Naive thymus-derived CD8-positive, alpha-beta T cell (primary cell): ENCODE measurements around the gene SPDYE6. TPM values are rescaled to one million over a fixed set of nuclear protein-coding genes. Genes with fewer than 3 reads are reported as not detected.

Experiments
- ATAC-seq, 2 donors: fragments of 150-1000 bp; cut with Tn5 transposase in 1 of 2; sonication (Bioruptor Pico), chemical (Tn5 transposase) in 1 of 2; 1 replicate in 1 of 2; 2 replicates in 1 of 2; pipeline ENCODE4 v1.10.0; 2021; ENCODE audit warnings: mild to moderate bottlenecking in 2 of 2, moderate library complexity in 2 of 2
- POLR2A ChIA-PET: fragments of 350-600 bp; sonication (Branson Sonifier 250); formaldehyde crosslinking; loops from one replicate; lab custom pipeline; 2021; ENCODE audit warnings: antibody characterized with exemption; lab: Charles Lee
- DNase-seq, 10 donors: peaks; one replicate each; pipeline versions ENCODE4 v3.0.0 to v3.0.0-alpha.2; 2020 to 2022
- H3K27ac Mint-ChIP-seq, 10 donors: one replicate each; pipeline ENCODE4 v1.8.0; 2020 to 2022; ENCODE audit warnings: mild to moderate bottlenecking in 10 of 10, mixed read lengths in 10 of 10, moderate library complexity in 4 of 10, inconsistent platforms in 1 of 10
- H3K27me3 Mint-ChIP-seq, 5 donors: one replicate each; pipeline ENCODE4 v1.8.0; 2021 to 2022; ENCODE audit warnings: mixed read lengths in 5 of 5
- H3K36me3 Mint-ChIP-seq, 3 donors: one replicate each; pipeline ENCODE4 v1.8.0; 2020 to 2022; ENCODE audit warnings: mixed read lengths in 3 of 3, mild to moderate bottlenecking in 2 of 3, inconsistent platforms in 1 of 3
- H3K4me1 Mint-ChIP-seq, 4 donors: one replicate each; pipeline ENCODE4 v1.8.0; 2021 to 2022; ENCODE audit warnings: mixed read lengths in 4 of 4
- H3K4me3 Mint-ChIP-seq, 10 donors: one replicate each; pipeline ENCODE4 v1.8.0; 2020 to 2022; ENCODE audit warnings: mild to moderate bottlenecking in 10 of 10, mixed read lengths in 10 of 10, moderate library complexity in 6 of 10, inconsistent platforms in 1 of 10
- H3K9me3 Mint-ChIP-seq, 9 donors: one replicate each; pipeline ENCODE4 v1.8.0; 2020 to 2022; ENCODE audit warnings: mixed read lengths in 9 of 9, mild to moderate bottlenecking in 3 of 9, inconsistent platforms in 1 of 9, moderate library complexity in 1 of 9
- polyA plus RNA-seq, 3 donors: library from polyadenylated mRNA; unstranded; fragments of 300-500 nt; fragmentation: Illumina TruSeq; gene quantifications; one replicate each; pipeline ENCODE4 v1.2.3, GENCODE V29; 2021
- total RNA-seq, 8 experiments: library from RNA in 2 of 8; stranded (reverse) in 2 of 8; gene quantifications; one replicate each; pipeline ENCODE4 v1.2.3 and lab custom pipeline; 2021 to 2026

The SPDYE6 gene
- total and polyA plus RNA-seq, 5 experiments from 2014 or later, result 0.25 to 0.52 TPM; not detected in 3

GRCh38 chr7:102321351-102322201 is 34.7 kb downstream of the SPDYE6 start:
- ATAC-seq (peak; percentile 50 to 53), DNase-seq (no peak)
- Mint-ChIP-seq H3K4me3 (no peak overlapping the region), H3K4me1 (no peaks in the 10 kb centered on the region), H3K36me3 (no peaks in the 10 kb centered on the region), H3K27me3 (peaks cover 0 to 25% (median 6%) of the 10 kb centered on the region in 5 donors), H3K9me3 (no peaks in the 10 kb centered on the region), H3K27ac (peak overlapping the region in 1 of 10 donors; percentile 54)
- POLR2A ChIA-PET, result no interaction called here

GRCh38 chr7:102320601-102321350 is 35.5 kb downstream of the SPDYE6 start:
- DNase-seq (no peak), ATAC-seq (no peak)
- no peak overlapping the region for H3K27ac Mint-ChIP-seq
- H3K36me3 Mint-ChIP-seq, result no peaks in the 10 kb centered on the region
- POLR2A ChIA-PET, result no interaction called here
- H3K9me3 Mint-ChIP-seq, result no peaks in the 10 kb centered on the region
- H3K4me1 Mint-ChIP-seq, result no peaks in the 10 kb centered on the region
- peaks cover 0 to 25% (median 6%) of the 10 kb centered on the region in 5 donors for H3K27me3 Mint-ChIP-seq
- H3K4me3 Mint-ChIP-seq, result no peak overlapping the region

- peaks cover 0 to 25% (median 6%) of the 10 kb centered on the region in 5 donors for H3K27me3 Mint-ChIP-seq
- H3K4me1 Mint-ChIP-seq, result no peaks in the 10 kb centered on the region
- DNase-seq (no peak), ATAC-seq (no peak)
- no peak overlapping the region for H3K4me3 Mint-ChIP-seq
- no peaks in the 10 kb centered on the region for H3K9me3 Mint-ChIP-seq
- no peaks in the 10 kb centered on the region for H3K36me3 Mint-ChIP-seq
- H3K27ac Mint-ChIP-seq, result no peak overlapping the region
- POLR2A ChIA-PET, result no interaction called here
Observed at GRCh38 chr7:102320181-102320580, 36.1 kb downstream of the SPDYE6 start.

- peaks cover 0 to 1% (median 0%) of the 10 kb centered on the region in 3 donors for H3K36me3 Mint-ChIP-seq
- DNase-seq (no peak), ATAC-seq (no peak)
- H3K4me3 Mint-ChIP-seq, result no peak overlapping the region
- POLR2A ChIA-PET, result no interaction called here
- no peaks in the 10 kb centered on the region for H3K9me3 Mint-ChIP-seq
- H3K4me1 Mint-ChIP-seq, result no peaks in the 10 kb centered on the region
- peaks cover 0 to 25% (median 6%) of the 10 kb centered on the region in 5 donors for H3K27me3 Mint-ChIP-seq
- H3K27ac Mint-ChIP-seq, result no peak overlapping the region
Observed at GRCh38 chr7:102319671-102320070, 36.6 kb downstream of the SPDYE6 start.

- Mint-ChIP-seq H3K4me1 (no peaks in the 10 kb centered on the region), H3K27ac (no peak overlapping the region), H3K4me3 (no peak overlapping the region), H3K27me3 (peaks cover 0 to 17% (median 6%) of the 10 kb centered on the region in 5 donors), H3K36me3 (peaks cover 0 to 1% (median 0%) of the 10 kb centered on the region in 3 donors), H3K9me3 (no peaks in the 10 kb centered on the region)
- POLR2A ChIA-PET, result interaction anchor here (0.6 kb wide), 1 partner anchor 112 kb away, joined by 5 read pairs; no protein-coding TSS in a partner anchor
- DNase-seq, result peak in 1 of 10 donors; percentile 27
- ATAC-seq, result no peak
Observed at GRCh38 chr7:102318482-102318971, 37.7 kb downstream of the SPDYE6 start.

GRCh38 chr7:102317231-102318059 is 38.8 kb downstream of the SPDYE6 start:
- H3K9me3 Mint-ChIP-seq, result no peaks in the 10 kb centered on the region
- peaks cover 0 to 2% (median 0%) of the 10 kb centered on the region in 4 donors for H3K4me1 Mint-ChIP-seq
- H3K27me3 Mint-ChIP-seq, result peaks cover 0 to 12% (median 2%) of the 10 kb centered on the region in 5 donors
- POLR2A ChIA-PET, result no interaction called here
- peak overlapping the region in 1 of 10 donors; percentile 66 for H3K4me3 Mint-ChIP-seq
- no peak overlapping the region for H3K27ac Mint-ChIP-seq
- DNase-seq (peak in 1 of 10 donors; percentile 56), ATAC-seq (no peak)
- peaks cover 0 to 1% (median 0%) of the 10 kb centered on the region in 3 donors for H3K36me3 Mint-ChIP-seq

- Mint-ChIP-seq H3K4me3 (no peak overlapping the region), H3K27ac (no peak overlapping the region), H3K4me1 (peaks cover 0 to 5% (median 0%) of the 10 kb centered on the region in 4 donors), H3K36me3 (peaks cover 0 to 1% (median 0%) of the 10 kb centered on the region in 3 donors), H3K9me3 (no peaks in the 10 kb centered on the region), H3K27me3 (no peaks in the 10 kb centered on the region)
- POLR2A ChIA-PET, result no interaction called here
- DNase-seq (peak in 1 of 10 donors; percentile 59), ATAC-seq (no peak)
Observed at GRCh38 chr7:102313997-102314780, 42.1 kb downstream of the SPDYE6 start.

- Mint-ChIP-seq H3K27ac (peak overlapping the region in 1 of 10 donors; percentile 24), H3K36me3 (peaks cover 0 to 1% (median 0%) of the 10 kb centered on the region in 3 donors), H3K9me3 (no peaks in the 10 kb centered on the region), H3K4me1 (peaks cover 0 to 14% (median under 1%) of the 10 kb centered on the region in 4 donors), H3K4me3 (no peak overlapping the region), H3K27me3 (no peaks in the 10 kb centered on the region)
- no peak for DNase-seq
- POLR2A ChIA-PET, result interaction anchor here (0.7 kb wide), 1 partner anchor 1075 kb away, joined by 3 read pairs; no protein-coding TSS in a partner anchor
- ATAC-seq, result no peak
Observed at GRCh38 chr7:102312317-102312716, 43.9 kb downstream of the SPDYE6 start.

GRCh38 chr7:102310414-102310815 is 45.8 kb downstream of the SPDYE6 start:
- Mint-ChIP-seq H3K4me1 (peaks cover 0 to 31% (median 5%) of the 10 kb centered on the region in 4 donors), H3K4me3 (no peak overlapping the region), H3K36me3 (peaks cover 0 to 1% (median 0%) of the 10 kb centered on the region in 3 donors), H3K9me3 (no peaks in the 10 kb centered on the region), H3K27me3 (no peaks in the 10 kb centered on the region), H3K27ac (no peak overlapping the region)
- POLR2A ChIA-PET, result no interaction called here
- ATAC-seq, result no peak
- no peak for DNase-seq

GRCh38 chr7:102306916-102307677 is 49.1 kb downstream of the SPDYE6 start:
- no peaks in the 10 kb centered on the region for H3K36me3 Mint-ChIP-seq
- DNase-seq (peak in 1 of 10 donors; percentile 40), ATAC-seq (peak; percentile 29 to 59)
- H3K27me3 Mint-ChIP-seq, result no peaks in the 10 kb centered on the region
- POLR2A ChIA-PET, result no interaction called here
- no peak overlapping the region for H3K27ac Mint-ChIP-seq
- peak overlapping the region in 2 of 10 donors; percentile 10 to 19 for H3K4me3 Mint-ChIP-seq
- H3K4me1 Mint-ChIP-seq, result peaks cover 0 to 42% (median 5%) of the 10 kb centered on the region in 4 donors
- H3K9me3 Mint-ChIP-seq, result no peaks in the 10 kb centered on the region
